Measurements from ENCODE around the gene OR6K6.

Gene OR6K6

GRCh38 chr1:158754420-158754819, at the start of gene OR6K6:
Gene OR6K6, plus strand, starts transcription at chr1:158754720. Its CDS starts 168 bp downstream, at chr1:158754888.
- no peak for DNase-seq

GRCh38 chr1:158706096-158706495, 48.4 kb upstream of the OR6K6 start:
- DNase-seq, result no peak

GRCh38 chr1:158711098-158711497, 43.4 kb upstream of the OR6K6 start:
- DNase-seq, result no peak

GRCh38 chr1:158714754-158715153, 39.8 kb upstream of the OR6K6 start:
- DNase-seq, result no peak

GRCh38 chr1:158716335-158716734, 38.2 kb upstream of the OR6K6 start:
- no peak for DNase-seq

- no peak for DNase-seq
Measured at GRCh38 chr1:158717344-158717743, 37.2 kb upstream of the OR6K6 start.

- no peak for DNase-seq
Measured at GRCh38 chr1:158719664-158720063, 34.9 kb upstream of the OR6K6 start.

- no peak for DNase-seq
Measured at GRCh38 chr1:158720620-158721019, 33.9 kb upstream of the OR6K6 start, which contains the start of gene OR6K3. Gene OR6K3, minus strand, starts transcription at chr1:158720720. Its CDS starts 2,605 bp downstream, at chr1:158718115.

- no peak for DNase-seq
Measured at GRCh38 chr1:158724442-158724841, 30.1 kb upstream of the OR6K6 start.

GRCh38 chr1:158728510-158729225, 25.9 kb upstream of the OR6K6 start:
- DNase-seq, result no peak

GRCh38 chr1:158730453-158730852, 24.1 kb upstream of the OR6K6 start:
- DNase-seq, result no peak

GRCh38 chr1:158731707-158732106, 22.8 kb upstream of the OR6K6 start:
- no peak for DNase-seq

- DNase-seq, result no peak
Measured at GRCh38 chr1:158732524-158732923, 22.0 kb upstream of the OR6K6 start.

GRCh38 chr1:158735848-158736247, 18.7 kb upstream of the OR6K6 start:
- no peak for DNase-seq

- no peak for DNase-seq
Measured at GRCh38 chr1:158752155-158752712, 2.3 kb upstream of the OR6K6 start.

GRCh38 chr1:158771950-158772866, 17.7 kb downstream of the OR6K6 start, which contains the start of gene OR6N1:
Gene OR6N1, minus strand, starts transcription at chr1:158772195. Its CDS starts 5,513 bp downstream, at chr1:158766682.
- no peak for DNase-seq

- DNase-seq, result no peak
Measured at GRCh38 chr1:158781104-158781503, 26.6 kb downstream of the OR6K6 start, which contains the start of gene OR6N2. Gene OR6N2, minus strand, starts transcription at chr1:158781204. Its CDS starts 3,569 bp downstream, at chr1:158777635.

GRCh38 chr1:158793604-158794003, 39.1 kb downstream of the OR6K6 start:
- DNase-seq, result no peak

- no peak for DNase-seq
Measured at GRCh38 chr1:158794247-158794646, 39.7 kb downstream of the OR6K6 start.

GRCh38 chr1:158798531-158798930, 44.0 kb downstream of the OR6K6 start:
- no peak for DNase-seq

GRCh38 chr1:158799689-158800088, 45.2 kb downstream of the OR6K6 start:
- no peak for DNase-seq

- DNase-seq, result no peak
Measured at GRCh38 chr1:158800526-158800925, 46.0 kb downstream of the OR6K6 start.

GRCh38 chr1:158801396-158801795, 46.9 kb downstream of the OR6K6 start:
- DNase-seq, result no peak
